ENCODE data around the gene FSD1L. TPM values are rescaled to one million over a fixed set of nuclear protein-coding genes. Genes with fewer than 3 reads are reported as not detected.

Gene FSD1L
- total RNA-seq, 1 experiment from 2014 or later: 5.5 TPM

GRCh38 chr9:105511446-105511845 lies 63.6 kb downstream of the FSD1L start:
- H3K23ac ChIP-seq (ENCODE audit: insufficient read length, low read depth, low read length): no peak overlapping the region
- H3K56ac ChIP-seq (ENCODE audit: insufficient read length, low read depth, low read length): no peak overlapping the region
- Mint-ChIP-seq H3K4me1 (peaks cover 12 to 14% of the 10 kb centered on the region in 2 experiments), H3K4me3 (no peak overlapping the region), H3K9me3 (no peaks in the 10 kb centered on the region), H3K27ac (no peak overlapping the region), H3K27me3 (ENCODE audit: low read depth) (no peaks in the 10 kb centered on the region), H3K36me3 (ENCODE audit: insufficient read depth in 1 of 3, low read depth in 3 of 3) (peaks cover 1 to 22% (median 18%) of the 10 kb centered on the region in 3 experiments)
- no peak overlapping the region for H3K4me2 ChIP-seq (ENCODE audit: insufficient read depth, insufficient read length, low read length)
- H3K9me3 ChIP-seq (ENCODE audit: control insufficient read depth, low read depth, low read length): no peaks in the 10 kb centered on the region
- H3K14ac ChIP-seq (ENCODE audit: insufficient read depth, low read length): no peak overlapping the region
- H2BK5ac ChIP-seq (ENCODE audit: insufficient read length, low read length): no peak overlapping the region
- H3K79me2 ChIP-seq (ENCODE audit: insufficient read depth, low read length): no peaks in the 10 kb centered on the region
- H2BK15ac ChIP-seq (ENCODE audit: low read depth, low read length): no peak overlapping the region
- H2AFZ ChIP-seq (ENCODE audit: low read length): no peak overlapping the region
- no peak overlapping the region for H2BK12ac ChIP-seq (ENCODE audit: insufficient read length, low read depth, low read length)
- no peak for TF ChIP-seq CTCF (conservative IDR thresholded peaks at IDR 0.05)
- H2AK5ac ChIP-seq (ENCODE audit: insufficient read length, low read length): no peak overlapping the region
- no peaks in the 10 kb centered on the region for H3K79me1 ChIP-seq (ENCODE audit: insufficient read depth, low read depth, low read length, poor library complexity, severe bottlenecking)
- H3K4me1 ChIP-seq (ENCODE audit: insufficient read depth, low read length): no peaks in the 10 kb centered on the region
- no peak for DNase-seq
- no peak overlapping the region for H4K5ac ChIP-seq (ENCODE audit: insufficient read length, low read depth, low read length)
- no peak overlapping the region for H2BK20ac ChIP-seq (ENCODE audit: low read depth, low read length, poor library complexity, severe bottlenecking)
- no peak overlapping the region for H3K9ac ChIP-seq (ENCODE audit: extremely low read depth, insufficient read length, low read length)
- H3K18ac ChIP-seq (ENCODE audit: insufficient read length, low read depth, low read length): no peak overlapping the region
- no peaks in the 10 kb centered on the region for H3K23me2 ChIP-seq (ENCODE audit: insufficient read length, low read depth, low read length, poor library complexity, severe bottlenecking)
- H3T11ph ChIP-seq (ENCODE audit: low read length): no peak overlapping the region
- no peaks in the 10 kb centered on the region for H4K20me1 ChIP-seq (ENCODE audit: control insufficient read depth, insufficient read depth, insufficient read length)
- H3K4ac ChIP-seq (ENCODE audit: low read depth, low read length): no peak overlapping the region
- no peak overlapping the region for H2BK120ac ChIP-seq (ENCODE audit: low read depth, low read length, poor library complexity, severe bottlenecking)
- H3K27ac ChIP-seq (ENCODE audit: insufficient read length, low read depth, low read length): no peak overlapping the region
- H4K91ac ChIP-seq (ENCODE audit: insufficient read length, low read depth, low read length): no peak overlapping the region
- H3K27me3 ChIP-seq (ENCODE audit: insufficient read depth, low read length): no peaks in the 10 kb centered on the region
- H4K8ac ChIP-seq (replicated peaks; ENCODE audit: insufficient read length, low read depth, low read length): no peak overlapping the region

Measured in H9 (cell line).